ENCODE measurements around the gene RBP4. TPM values are rescaled to one million over a fixed set of nuclear protein-coding genes. Genes with fewer than 3 reads are reported as not detected.
"Not testable (repeated sequence)": the region's sequence is repeated elsewhere in the genome, so short reads cannot be mapped to it uniquely, and the experiment has no call there.

RBP4 gene
- total RNA-seq, 2 donors from 2014 or later: 22.1 to 136 TPM

DNA sequence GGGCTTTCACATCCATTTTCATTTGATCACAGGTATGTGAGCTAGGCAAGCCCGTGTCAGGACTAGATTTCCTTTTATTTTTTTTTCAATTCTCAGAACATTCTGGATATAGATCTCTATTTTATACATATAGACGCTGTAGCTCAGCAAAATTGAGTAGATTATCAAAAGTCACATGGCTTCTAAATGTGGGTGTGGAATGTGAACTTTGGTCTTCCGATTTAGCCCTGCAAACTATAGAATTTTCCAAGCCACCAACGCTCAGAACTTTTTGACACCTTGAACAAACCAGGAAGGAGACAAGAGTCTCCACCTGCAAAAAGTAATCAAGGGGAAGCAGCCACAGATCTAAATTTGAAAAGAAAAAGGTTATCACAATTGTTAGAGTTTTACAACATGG lies 50.4 kb downstream of the RBP4 start:
- H3K27me3 ChIP-seq: no peaks in the 10 kb centered on the region
- no peak overlapping the region for H3K4me3 ChIP-seq
- H3K9me3 ChIP-seq: no peaks in the 10 kb centered on the region
- ATAC-seq (no peak), DNase-seq (no peak)
- 61 to 68% methylated on average over 4 of the region's 4 CpGs for WGBS, 2 donors
- intact Hi-C loops (cut with DNase I): loop anchor here (10.0 kb wide), 2 partner anchors 124 to 304 kb away; no protein-coding TSS in a partner anchor
- TF ChIP-seq, protein P1, sequence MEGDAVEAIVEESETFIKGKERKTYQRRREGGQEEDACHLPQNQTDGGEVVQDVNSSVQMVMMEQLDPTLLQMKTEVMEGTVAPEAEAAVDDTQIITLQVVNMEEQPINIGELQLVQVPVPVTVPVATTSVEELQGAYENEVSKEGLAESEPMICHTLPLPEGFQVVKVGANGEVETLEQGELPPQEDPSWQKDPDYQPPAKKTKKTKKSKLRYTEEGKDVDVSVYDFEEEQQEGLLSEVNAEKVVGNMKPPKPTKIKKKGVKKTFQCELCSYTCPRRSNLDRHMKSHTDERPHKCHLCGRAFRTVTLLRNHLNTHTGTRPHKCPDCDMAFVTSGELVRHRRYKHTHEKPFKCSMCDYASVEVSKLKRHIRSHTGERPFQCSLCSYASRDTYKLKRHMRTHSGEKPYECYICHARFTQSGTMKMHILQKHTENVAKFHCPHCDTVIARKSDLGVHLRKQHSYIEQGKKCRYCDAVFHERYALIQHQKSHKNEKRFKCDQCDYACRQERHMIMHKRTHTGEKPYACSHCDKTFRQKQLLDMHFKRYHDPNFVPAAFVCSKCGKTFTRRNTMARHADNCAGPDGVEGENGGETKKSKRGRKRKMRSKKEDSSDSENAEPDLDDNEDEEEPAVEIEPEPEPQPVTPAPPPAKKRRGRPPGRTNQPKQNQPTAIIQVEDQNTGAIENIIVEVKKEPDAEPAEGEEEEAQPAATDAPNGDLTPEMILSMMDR (IDR thresholded peaks at IDR 0.05): no peak
- TF ChIP-seq POLR2A (IDR thresholded peaks at IDR 0.05): no peak
- H3K27ac ChIP-seq: no peak overlapping the region
- H3K4me1 ChIP-seq: no peaks in the 10 kb centered on the region
- H3K36me3 ChIP-seq (replicated peaks in 1 of 2; ENCODE audit: insufficient read depth in 1 of 2, low read depth in 2 of 2): no peaks in the 10 kb centered on the region

DNA sequence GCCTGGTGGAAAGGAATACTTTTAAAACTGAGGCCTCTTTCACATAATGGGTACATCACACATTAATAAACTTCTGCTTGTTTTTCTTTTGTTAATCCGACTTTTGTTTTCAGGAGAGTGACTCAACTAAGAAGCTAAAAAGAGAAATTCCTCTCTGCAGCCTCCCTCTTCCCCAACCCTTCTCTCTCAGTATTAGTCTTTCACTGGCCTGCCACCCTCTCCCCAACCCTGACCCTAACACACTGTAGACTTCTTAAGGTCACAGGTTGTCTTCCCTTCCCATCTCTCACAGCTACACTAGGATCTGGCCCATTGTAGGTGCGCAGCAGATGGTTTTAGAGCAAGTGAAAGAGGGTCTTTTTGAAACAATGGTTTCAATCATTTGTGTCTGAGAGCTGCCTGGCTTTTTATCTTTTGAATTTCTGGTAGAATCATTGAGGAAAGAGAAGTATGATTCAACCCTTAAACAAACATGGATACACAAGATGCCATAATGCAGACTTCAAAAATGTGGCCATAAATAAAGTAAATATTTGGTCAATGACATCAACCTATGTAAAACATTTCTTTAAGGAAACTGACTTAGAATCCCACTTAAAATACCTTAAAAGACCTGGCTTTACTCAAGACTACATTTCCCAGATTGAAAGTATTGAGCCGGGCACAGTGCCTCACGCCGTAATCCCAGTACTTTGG lies 52.5 kb downstream of the RBP4 start:
- Histone ChIP-seq H3K9me3 (no peaks in the 10 kb centered on the region), H3K27ac (no peak overlapping the region), H3K4me3 (no peak overlapping the region), H3K27me3 (no peaks in the 10 kb centered on the region), H3K4me1 (no peaks in the 10 kb centered on the region), H3K36me3 (replicated peaks in 1 of 2; ENCODE audit: insufficient read depth in 1 of 2, low read depth in 2 of 2) (no peaks in the 10 kb centered on the region)
- TF ChIP-seq, protein P1 (IDR thresholded peaks at IDR 0.05): no peak
- TF ChIP-seq POLR2A (IDR thresholded peaks at IDR 0.05): no peak
- 83 to 84% methylated on average over 5 of the region's 5 CpGs for WGBS, 2 donors
- ATAC-seq: no peak
- intact Hi-C loops (cut with DNase I): no loop called here
- DNase-seq: no peak

DNA sequence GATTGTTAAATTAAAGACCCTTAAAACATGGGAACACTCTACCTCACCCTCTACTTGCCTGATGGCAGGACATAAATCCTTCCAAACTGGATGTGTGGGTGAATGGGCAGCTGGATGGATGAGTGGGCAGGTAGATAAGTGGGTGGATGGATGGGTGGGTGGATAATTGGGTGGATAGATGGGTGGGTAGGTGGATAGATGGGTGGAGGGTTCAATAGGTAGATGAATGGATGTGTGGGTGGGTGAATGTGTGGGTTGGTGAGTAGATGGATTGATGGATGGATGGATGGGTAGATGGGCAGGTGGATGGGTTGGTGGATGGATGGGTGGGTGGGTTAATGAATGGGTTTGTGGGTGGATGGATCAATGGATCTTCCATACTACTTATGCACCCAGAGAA lies 53.5 kb downstream of the RBP4 start:
- Histone ChIP-seq H3K27ac (no peak overlapping the region), H3K4me1 (no peaks in the 10 kb centered on the region)
- no peak for ATAC-seq

DNA sequence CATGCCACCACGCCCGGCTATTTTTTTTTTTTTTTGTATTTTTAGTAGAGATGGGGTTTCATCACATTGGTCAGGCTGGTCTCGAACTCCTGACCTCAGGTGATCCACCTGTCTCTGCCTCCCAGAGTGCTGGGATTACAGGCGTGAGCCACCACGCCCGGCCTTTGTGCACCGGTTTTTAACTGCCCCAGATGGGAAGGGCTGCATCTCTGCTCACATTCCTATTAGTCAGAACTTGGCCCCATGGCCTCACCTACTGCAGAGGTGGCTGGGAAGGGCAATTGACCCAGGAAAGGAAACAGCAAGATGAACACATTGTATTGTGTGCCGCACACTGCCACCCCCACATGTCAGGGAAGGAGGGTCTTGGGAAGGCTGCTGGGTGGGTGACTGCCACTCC lies 54.0 kb downstream of the RBP4 start:
- DNase-seq; H3K27me3 ChIP-seq; H3K4me3 ChIP-seq; H3K9me3 ChIP-seq; ATAC-seq; H3K27ac ChIP-seq; intact Hi-C loops (cut with DNase I); H3K36me3 ChIP-seq (replicated peaks in 1 of 2; ENCODE audit: insufficient read depth in 1 of 2, low read depth in 2 of 2); H3K4me1 ChIP-seq: not testable (repeated sequence)
- WGBS, 2 donors: 71 to 79% methylated on average over 8 of the region's 8 CpGs

More for the DNA sequence above, 53.5 kb downstream of the RBP4 start:
- intact Hi-C loops (cut with DNase I): no loop called here
- no peaks in the 10 kb centered on the region for H3K36me3 ChIP-seq (replicated peaks in 1 of 2; ENCODE audit: insufficient read depth in 1 of 2, low read depth in 2 of 2)
- DNase-seq: no peak
- TF ChIP-seq POLR2A (IDR thresholded peaks at IDR 0.05): no peak
- TF ChIP-seq, protein P1 (IDR thresholded peaks at IDR 0.05): no peak
- H3K4me3 ChIP-seq: no peak overlapping the region
- H3K27me3 ChIP-seq: no peaks in the 10 kb centered on the region
- no peaks in the 10 kb centered on the region for H3K9me3 ChIP-seq

DNA sequence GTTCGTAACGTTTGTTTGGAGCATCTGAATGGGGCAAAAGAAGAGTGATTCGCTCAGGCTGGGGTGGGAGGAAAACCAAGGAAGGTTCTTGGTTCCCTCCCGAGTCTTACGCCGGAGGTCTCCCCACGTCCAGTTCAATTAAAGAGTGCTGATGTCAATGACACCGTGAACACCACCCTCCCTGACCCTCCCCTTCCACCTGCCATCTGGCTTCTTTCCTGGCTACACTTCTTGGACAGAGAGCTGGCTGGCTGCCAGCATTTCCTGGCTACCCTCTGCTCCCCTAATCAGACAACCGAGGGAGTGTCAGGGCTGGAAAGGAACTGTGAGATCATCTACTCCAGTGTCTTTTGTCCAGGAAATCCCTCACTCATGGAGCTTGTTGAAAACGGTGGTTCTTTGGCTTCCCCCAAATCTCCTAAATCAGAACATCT lies 58.7 kb downstream of the RBP4 start:
- H3K27ac ChIP-seq: no peak overlapping the region
- no peaks in the 10 kb centered on the region for H3K36me3 ChIP-seq (replicated peaks in 1 of 2; ENCODE audit: insufficient read depth in 1 of 2, low read depth in 2 of 2)
- peaks cover 4% of the 10 kb centered on the region for H3K4me1 ChIP-seq
- intact Hi-C loops (cut with DNase I): no loop called here
- DNase-seq (peak; percentile 36 to 70 (median 43)), ATAC-seq (peak; percentile 35)
- H3K9me3 ChIP-seq: no peaks in the 10 kb centered on the region
- H3K4me3 ChIP-seq: no peak overlapping the region
- TF ChIP-seq, protein P1 (IDR thresholded peaks at IDR 0.05): no peak
- no peak for TF ChIP-seq POLR2A (IDR thresholded peaks at IDR 0.05)
- H3K27me3 ChIP-seq: no peaks in the 10 kb centered on the region
- WGBS, 2 donors: 12 to 15% methylated on average over 9 to 10 of the region's 10 CpGs

Other genes starting within 250 kb of the RBP4 start
- gene MYOF, start 118.9 kb downstream of the RBP4 start, total RNA-seq: 10 to 100 TPM; 21.1 to 25.7 TPM
- gene CEP55, start 104.6 kb downstream of the RBP4 start, total RNA-seq: not detected
- 1 to 10 TPM in 1 of 2 donors, under 1 TPM in 1; 0.78 to 2.3 TPM for gene FFAR4, start 34.6 kb downstream of the RBP4 start, total RNA-seq
- not detected for gene PDE6C, start 11.3 kb upstream of the RBP4 start, total RNA-seq
- 10 to 100 TPM; 20.0 to 23.7 TPM for gene FRA10AC1, start 101.4 kb upstream of the RBP4 start, total RNA-seq
- gene LGI1, start 156.7 kb upstream of the RBP4 start, total RNA-seq: not detected